Left ventricle myocardium inferior (tissue), 1 donor: Measurements from ENCODE around the gene PDCD6IP. TPM values are rescaled to one million over a fixed set of nuclear protein-coding genes. Genes with fewer than 3 reads are reported as not detected.
"Not testable (repeated sequence)": the region's sequence is repeated elsewhere in the genome, so short reads cannot be mapped to it uniquely, and the experiment has no call there.

ENCODE experiments used
- DNase-seq: peaks from one replicate; pipeline ENCODE4 v3.0.0-alpha.2; 2020
- H3K27ac ChIP-seq: fragments of 200-600 bp; replicated peaks from 2 replicates; pipeline ENCODE4 v1.8.0; 2021
- H3K27me3 ChIP-seq: fragments of 200-600 bp; 2 replicates; pipeline ENCODE4 v1.8.0; 2021; ENCODE audit warnings: low read depth
- H3K36me3 ChIP-seq: fragments of 200-600 bp; 2 replicates; pipeline ENCODE4 v1.8.0; 2021
- H3K4me1 ChIP-seq: fragments of 200-600 bp; 2 replicates; pipeline ENCODE4 v1.8.0; 2021
- H3K4me3 ChIP-seq: fragments of 200-600 bp; 2 replicates; pipeline ENCODE4 v1.8.0; 2021; ENCODE audit warnings: mild to moderate bottlenecking, moderate library complexity
- H3K9me3 ChIP-seq: fragments of 200-600 bp; replicated peaks from 2 replicates; pipeline ENCODE4 v1.8.0; 2021
- intact Hi-C: fragments of 100-400 bp; cut with micrococcal nuclease; formaldehyde crosslinking; loops from one replicate; pipeline ENCODE4 v1.11.0; 2022
- total RNA-seq: library from RNA; stranded (reverse); fragmentation: NEBNext Ultra II Directional; extraction: Animal tissue kit (Norgen Biotek cat#: 25700); gene quantifications from one replicate; pipeline ENCODE4 v1.2.1, GENCODE V29; 2021
- TF ChIP-seq, protein P1 (sequence below): fragments of 200-600 bp; IDR thresholded peaks from 2 replicates; pipeline ENCODE4 v1.8.0; 2021; ENCODE audit warnings: antibody characterized with exemption, mild to moderate bottlenecking, borderline replicate concordance
- donor health status: DM: no; HTN: yes; CAD: no; lungs with severe emphysema.

PDCD6IP gene
- total RNA-seq, 1 donor from 2014 or later: 129 TPM

DNA sequence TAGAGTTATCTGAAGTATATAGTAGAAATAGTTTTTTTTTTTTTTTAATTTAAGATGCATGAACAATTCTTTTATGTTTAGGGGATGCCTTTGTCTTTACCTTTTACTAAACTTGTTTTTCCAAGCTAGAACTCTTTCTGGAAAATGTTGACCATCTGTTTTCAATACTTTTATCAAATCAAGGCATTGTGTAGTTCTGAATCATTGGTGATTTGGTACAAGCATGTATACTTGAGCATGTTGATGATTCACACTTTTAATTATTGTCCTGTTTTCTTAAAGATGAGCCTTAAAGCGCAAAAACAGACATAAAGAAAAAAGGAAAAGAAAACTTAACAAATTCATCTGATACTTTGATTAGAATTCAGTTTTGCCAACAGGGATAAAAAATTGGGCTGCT, 28.3 kb downstream of the PDCD6IP start:
- Histone ChIP-seq H3K36me3 (peaks cover 88% of the 10 kb centered on the region), H3K4me1 (peaks cover 26% of the 10 kb centered on the region)

DNA sequence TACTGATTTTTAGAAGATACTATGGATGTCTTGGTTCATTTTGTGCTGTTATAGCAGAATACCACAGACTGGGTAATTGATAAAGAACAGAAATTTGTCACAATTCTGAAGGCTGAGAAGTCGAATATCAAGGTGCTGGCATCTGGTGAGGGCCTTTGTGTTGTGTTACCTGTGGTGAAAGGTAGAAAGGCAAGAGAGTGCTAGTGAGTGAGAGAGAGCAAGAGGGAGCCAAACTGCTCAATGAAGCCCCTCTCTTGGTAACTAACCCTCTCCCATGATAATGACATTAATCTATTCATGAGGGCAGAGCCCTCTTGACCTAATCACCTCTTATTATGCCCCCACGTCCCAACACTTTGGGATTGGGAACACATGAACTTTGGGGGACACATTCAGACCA, 31.3 kb downstream of the PDCD6IP start:
- H3K4me3 ChIP-seq: no peak overlapping the region
- TF ChIP-seq, protein P1, sequence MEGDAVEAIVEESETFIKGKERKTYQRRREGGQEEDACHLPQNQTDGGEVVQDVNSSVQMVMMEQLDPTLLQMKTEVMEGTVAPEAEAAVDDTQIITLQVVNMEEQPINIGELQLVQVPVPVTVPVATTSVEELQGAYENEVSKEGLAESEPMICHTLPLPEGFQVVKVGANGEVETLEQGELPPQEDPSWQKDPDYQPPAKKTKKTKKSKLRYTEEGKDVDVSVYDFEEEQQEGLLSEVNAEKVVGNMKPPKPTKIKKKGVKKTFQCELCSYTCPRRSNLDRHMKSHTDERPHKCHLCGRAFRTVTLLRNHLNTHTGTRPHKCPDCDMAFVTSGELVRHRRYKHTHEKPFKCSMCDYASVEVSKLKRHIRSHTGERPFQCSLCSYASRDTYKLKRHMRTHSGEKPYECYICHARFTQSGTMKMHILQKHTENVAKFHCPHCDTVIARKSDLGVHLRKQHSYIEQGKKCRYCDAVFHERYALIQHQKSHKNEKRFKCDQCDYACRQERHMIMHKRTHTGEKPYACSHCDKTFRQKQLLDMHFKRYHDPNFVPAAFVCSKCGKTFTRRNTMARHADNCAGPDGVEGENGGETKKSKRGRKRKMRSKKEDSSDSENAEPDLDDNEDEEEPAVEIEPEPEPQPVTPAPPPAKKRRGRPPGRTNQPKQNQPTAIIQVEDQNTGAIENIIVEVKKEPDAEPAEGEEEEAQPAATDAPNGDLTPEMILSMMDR: no peak
- H3K27ac ChIP-seq: no peak overlapping the region
- intact Hi-C loops: no loop called here
- H3K4me1 ChIP-seq: peaks cover 20% of the 10 kb centered on the region
- H3K9me3 ChIP-seq: no peaks in the 10 kb centered on the region
- no peaks in the 10 kb centered on the region for H3K27me3 ChIP-seq
- DNase-seq: no peak
- H3K36me3 ChIP-seq: peaks cover 64% of the 10 kb centered on the region

More for the DNA sequence above, 28.3 kb downstream of the PDCD6IP start:
- Histone ChIP-seq H3K27ac (no peak overlapping the region), H3K9me3 (no peaks in the 10 kb centered on the region), H3K4me3 (no peak overlapping the region), H3K27me3 (no peaks in the 10 kb centered on the region)
- DNase-seq: no peak
- intact Hi-C loops: no loop called here
- TF ChIP-seq, protein P1: no peak

DNA sequence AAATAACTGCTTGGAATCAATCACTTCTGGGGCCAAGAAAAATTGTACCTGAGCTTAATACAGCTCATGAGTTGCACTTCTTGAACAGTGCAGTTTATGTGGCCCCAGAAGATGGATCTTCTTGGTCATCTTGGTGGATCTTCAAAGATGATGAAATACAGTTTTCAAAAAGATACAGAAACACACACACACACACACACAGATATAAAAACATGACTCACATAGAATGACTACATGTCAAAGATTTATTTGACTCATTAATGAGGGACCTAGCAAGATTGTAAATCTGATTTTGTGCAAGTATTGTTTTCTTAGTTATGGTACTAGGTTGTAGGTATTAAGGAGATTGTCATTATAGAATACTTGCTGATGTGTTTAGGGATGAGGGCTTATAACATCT, 32.6 kb downstream of the PDCD6IP start:
- peaks cover 64% of the 10 kb centered on the region for H3K36me3 ChIP-seq
- TF ChIP-seq, protein P1: no peak
- intact Hi-C loops: no loop called here
- no peaks in the 10 kb centered on the region for H3K9me3 ChIP-seq
- peaks cover 6% of the 10 kb centered on the region for H3K4me1 ChIP-seq
- no peak overlapping the region for H3K4me3 ChIP-seq
- no peak overlapping the region for H3K27ac ChIP-seq
- no peak for DNase-seq
- no peaks in the 10 kb centered on the region for H3K27me3 ChIP-seq

- intact Hi-C loops: no loop called here
- H3K9me3 ChIP-seq: no peaks in the 10 kb centered on the region
- H3K4me3 ChIP-seq: no peak overlapping the region
- H3K36me3 ChIP-seq: peaks cover 67% of the 10 kb centered on the region
- TF ChIP-seq, protein P1: no peak
- H3K27me3 ChIP-seq: no peaks in the 10 kb centered on the region
- H3K4me1 ChIP-seq: peaks cover 4% of the 10 kb centered on the region
- no peak overlapping the region for H3K27ac ChIP-seq
- no peak for DNase-seq
These were observed 35.1 kb downstream of the PDCD6IP start for GRCh38 chr3:33833408-33834095.

DNA sequence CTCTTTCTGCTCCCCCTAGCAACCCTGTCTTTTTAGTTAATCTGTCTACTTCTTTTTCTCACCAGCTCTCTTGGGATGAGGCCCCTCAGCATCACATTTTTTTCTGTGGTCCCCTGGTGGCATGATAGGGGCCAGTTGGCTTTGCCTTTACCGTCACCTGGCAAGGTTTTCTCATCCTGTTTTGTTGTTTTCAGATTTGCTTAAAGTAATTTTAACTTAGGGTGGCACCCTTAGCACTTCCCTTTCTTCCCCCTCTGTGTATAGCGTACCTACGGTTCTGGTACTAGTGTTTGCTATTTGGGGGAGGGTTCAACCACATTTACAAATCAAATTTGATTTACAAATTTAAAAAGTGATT, 35.6 kb downstream of the PDCD6IP start:
- Histone ChIP-seq H3K27me3 (no peaks in the 10 kb centered on the region), H3K4me3 (no peak overlapping the region), H3K27ac (no peak overlapping the region), H3K36me3 (peaks cover 67% of the 10 kb centered on the region), H3K4me1 (peaks cover 4% of the 10 kb centered on the region), H3K9me3 (no peaks in the 10 kb centered on the region)
- TF ChIP-seq, protein P1: no peak
- intact Hi-C loops: no loop called here
- DNase-seq: no peak

DNA sequence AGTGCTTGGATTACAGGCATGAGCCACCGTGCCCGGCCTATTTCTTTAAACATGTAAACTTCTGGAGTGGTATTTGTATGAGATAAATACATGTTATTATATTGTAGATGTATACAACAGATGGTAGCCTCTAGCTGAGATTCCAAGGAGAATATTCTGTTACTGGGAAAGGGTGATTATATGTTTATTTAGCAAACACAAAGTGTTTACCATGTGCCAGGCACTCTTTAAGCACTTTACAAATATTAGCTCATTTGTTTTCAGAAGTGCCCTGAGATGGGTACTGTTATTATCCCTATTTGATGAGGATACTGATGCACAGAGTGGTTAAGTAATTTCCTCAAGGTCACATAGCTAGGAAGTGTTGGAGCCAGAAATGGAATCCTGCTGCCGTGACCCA, 38.8 kb downstream of the PDCD6IP start:
- H3K4me1 ChIP-seq, H3K4me3 ChIP-seq, DNase-seq, intact Hi-C loops, H3K9me3 ChIP-seq, H3K27ac ChIP-seq, H3K27me3 ChIP-seq: not testable (repeated sequence)
- H3K36me3 ChIP-seq: peaks cover 60% of the 10 kb centered on the region
